Kidney glomerular epithelial cell (primary cell): ENCODE results near the gene PRDX5.
A peak's percentile ranks its signal among the peaks of the same experiment; 100 is the strongest.

Experiments
- DNase-seq: peaks from one replicate; lab custom pipeline; 2025; lab: John Stamatoyannopoulos, UW

Gene PRDX5

DNA sequence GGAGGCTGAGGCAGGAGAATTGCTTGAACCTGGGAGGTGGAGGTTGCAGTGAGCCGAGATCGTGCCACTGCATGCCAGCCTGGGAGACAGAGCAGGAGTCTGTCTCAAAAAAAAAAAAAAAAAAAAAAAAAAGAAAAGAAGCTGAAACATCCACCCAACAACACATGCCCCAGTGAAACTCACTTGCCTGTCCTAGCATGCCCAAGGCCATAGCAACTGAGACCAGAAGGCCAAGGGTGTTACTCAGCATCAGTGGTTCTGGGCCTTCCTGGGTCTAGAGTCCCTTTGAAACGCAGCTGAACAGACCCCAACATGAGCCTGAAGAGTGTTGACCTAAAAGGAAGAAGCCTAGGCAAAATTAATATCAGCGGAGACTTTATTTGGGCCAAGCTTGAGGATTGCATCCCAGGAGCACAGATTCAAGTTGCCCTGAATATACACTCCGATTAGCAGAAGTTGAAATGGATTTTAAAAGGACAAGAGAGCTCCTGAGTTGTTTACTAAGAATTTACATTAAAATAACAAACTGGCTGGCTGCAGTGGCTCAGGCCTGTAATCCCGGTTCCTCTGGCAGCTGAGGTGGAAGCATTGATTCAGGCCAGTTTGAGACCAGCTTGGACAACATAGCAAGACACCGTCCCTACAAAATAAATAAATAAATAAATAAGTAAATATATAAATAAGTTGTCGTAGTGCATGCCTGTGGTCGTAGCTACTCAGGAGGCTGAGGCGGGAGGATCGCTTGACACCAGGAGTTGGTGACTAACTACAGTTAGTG, 7.0 kb downstream of the PRDX5 start:
- no peak for DNase-seq

DNA sequence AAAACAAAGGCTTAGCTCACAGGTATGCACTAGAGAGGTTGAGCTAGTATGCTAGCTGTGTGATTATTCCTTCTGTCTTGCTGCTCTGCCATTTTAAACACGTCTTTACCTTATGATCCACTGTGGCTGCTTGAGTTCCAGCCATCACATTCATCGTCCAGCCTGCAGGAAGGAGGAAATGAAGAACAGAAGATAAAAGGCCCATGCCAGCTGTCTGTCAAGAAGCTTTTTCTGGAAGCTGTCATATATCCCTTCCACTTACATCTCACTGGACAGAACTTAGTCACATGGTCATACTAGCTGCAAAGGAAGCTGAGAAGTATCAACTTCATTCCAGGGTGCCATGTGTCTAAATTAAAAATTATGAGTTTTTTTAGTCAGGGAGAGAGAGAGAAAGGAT, 9.5 kb downstream of the PRDX5 start:
- no peak for DNase-seq

DNA sequence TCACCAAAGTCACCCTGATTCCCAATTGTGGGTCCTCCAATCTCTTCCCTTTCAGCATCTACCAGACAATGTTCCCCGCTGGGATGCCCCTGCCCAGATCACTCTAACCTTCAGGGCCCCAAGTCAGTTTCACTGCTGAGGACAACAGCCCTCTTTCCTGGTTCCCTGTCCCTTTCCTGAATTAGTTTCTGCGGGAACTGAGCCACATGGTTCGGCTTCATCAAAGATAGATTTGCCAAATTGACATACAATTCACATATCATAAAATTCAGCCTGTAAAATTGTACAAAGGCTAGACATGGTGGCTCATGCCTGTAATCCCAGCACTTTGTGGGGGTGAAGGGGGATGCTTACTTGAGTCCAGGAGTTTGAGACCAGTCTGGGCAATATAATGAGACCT, 10.1 kb downstream of the PRDX5 start:
- no peak for DNase-seq

DNA sequence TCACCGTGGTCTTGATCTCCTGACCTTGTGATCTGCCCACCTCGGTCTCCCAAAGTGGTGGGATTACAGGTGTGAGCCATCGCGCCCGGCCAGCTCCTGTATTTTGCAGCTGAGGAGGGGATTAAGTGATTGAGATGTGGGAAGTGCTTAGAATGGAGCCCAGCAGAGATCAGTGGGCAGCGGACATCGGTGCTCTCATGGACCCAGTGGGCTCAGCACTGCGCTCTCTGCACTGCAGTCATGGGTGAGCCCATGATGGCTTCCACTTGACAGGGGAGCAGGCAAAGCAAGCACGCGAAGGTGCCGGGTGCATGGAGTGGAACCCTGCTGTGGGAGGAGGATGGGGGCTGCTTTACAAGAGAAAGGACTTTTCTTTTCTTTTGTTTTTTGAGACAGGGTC, 13.0 kb downstream of the PRDX5 start:
- DNase-seq: no peak

DNA sequence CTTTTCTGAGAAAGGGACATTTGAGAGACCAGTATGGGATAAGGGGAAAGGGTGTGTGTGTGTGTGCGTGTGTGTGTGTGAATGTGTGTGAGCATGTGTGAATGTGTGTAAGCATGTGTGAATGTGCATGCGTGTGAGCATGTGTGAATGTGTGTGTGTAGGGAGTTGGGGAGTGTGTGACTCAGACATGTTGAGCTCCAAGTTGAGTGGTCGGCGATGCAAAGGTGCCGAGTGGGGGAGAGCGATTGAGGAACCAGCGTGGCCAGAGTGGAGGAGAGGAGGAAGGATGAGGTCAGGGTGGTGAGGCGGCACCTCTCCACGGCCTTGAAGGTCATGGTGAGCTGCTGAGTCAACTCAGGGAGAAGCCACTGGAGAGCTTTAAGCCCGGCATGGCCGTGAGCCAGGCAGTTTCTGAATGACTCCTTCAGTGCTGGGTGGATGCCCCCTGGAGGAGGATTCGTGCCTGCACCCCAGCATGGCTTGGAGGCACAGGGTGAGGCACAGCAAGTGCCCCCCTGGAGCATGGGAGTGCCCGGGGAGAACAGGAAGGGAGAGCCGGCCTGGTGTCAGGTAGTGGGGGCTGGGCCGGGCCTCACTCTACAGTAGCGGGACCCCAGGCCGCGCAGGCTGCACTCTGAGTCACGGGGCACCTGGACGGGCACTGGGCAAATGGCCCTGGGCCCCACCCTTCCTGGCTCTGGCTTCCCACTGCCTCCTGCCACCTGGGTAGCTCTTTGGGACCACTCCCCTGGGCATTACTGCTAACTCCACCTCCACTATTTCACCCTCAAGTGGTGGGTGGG, 13.8 kb downstream of the PRDX5 start:
- DNase-seq: peak; percentile 85

DNA sequence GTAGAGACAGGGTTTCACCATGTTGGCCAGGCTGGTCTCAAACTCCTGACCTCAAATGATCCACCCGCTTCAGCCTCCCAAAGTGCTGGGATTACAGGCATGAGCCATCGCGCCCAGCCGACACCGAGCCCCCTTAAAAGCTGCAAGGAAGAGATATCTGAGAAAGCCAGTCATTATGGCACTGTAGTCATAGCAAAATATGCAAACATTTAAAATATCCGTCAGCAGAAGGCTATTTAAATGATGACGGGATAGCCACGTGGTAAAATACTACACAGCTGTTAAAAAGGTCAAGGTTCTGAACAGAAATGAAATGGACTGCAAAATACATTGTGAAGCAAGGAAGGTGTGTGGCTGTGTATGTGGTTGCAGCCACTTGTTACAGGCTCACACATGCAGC, 15.6 kb downstream of the PRDX5 start:
- no peak for DNase-seq

DNA sequence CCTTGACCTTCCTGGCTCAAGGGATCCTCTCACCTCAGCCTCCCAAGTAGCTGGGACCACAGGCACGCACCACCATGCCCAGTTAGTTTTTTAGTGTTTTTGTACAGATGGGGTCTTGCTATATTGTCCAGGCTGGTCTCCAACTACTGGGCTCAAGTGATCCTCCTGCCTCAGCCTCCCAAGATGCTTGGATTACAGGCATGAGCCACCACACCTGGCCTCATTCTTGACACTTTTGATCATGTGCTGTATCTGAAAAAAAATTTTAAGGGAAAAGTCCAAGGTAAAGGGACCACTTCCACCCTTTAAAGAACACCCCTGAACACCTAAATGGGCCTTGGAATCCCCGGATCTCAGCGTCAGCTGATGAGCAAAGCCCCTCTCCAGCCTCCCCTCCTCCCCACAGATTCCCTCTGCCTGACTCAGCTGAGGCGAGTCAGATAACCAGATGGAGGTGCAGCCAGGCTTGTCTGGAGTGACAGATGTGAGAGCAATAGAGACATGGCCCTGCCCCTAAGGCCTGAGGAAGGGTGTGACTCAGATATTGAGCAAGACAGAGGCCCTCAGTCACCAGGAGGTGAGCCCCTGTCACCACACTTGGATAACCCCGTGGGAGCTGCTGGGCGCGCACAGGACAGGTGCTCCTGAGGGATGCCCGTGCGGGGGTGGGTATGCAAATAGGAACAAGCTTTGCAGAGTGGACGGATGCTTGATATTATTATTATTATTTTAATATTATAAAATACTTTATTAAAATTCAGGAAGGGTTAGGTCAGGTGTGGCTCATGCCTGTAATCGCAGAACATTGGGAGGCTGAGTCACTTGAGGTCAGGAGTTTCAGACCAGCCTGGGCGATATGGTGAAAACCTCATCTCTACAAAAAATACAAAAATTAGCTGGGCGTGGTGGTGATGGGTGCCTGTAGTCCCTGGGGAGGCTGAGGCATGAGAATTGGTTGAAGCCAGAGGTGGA, 17.1 kb downstream of the PRDX5 start:
- DNase-seq: peak; percentile 99

DNA sequence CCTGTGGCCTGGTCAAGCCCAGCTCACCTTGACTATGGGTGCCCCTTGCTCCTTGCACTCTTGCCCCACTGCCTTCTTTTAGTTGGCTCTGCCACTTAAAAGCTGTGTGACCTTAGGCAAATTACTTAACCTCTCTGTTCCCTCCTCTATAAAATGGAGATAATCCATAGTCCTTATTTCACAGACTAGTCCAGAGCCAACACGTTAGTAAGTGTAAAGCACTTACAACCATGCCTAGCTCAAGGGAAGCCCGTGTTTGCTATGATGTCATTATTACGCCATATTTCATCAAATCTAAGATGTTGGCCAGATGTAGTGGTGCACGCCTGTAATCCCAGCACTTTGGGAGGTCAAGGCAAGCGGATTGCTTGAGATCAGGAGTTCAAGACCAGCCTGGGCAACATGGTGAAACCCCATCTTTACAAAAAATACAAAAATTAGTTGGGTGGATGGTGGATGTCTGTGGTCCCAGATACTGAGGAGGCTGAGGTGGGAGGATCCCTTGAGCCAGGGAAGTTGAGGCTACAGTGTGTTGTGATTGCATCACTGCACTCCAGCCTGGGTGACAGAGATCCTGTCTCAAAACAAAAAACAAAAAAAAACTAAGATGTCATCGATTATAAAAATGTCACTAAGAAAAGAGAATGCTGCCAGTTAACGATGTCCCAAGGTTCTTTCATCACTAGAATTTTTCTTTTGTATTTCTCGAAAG, 19.8 kb downstream of the PRDX5 start:
- no peak for DNase-seq

DNA sequence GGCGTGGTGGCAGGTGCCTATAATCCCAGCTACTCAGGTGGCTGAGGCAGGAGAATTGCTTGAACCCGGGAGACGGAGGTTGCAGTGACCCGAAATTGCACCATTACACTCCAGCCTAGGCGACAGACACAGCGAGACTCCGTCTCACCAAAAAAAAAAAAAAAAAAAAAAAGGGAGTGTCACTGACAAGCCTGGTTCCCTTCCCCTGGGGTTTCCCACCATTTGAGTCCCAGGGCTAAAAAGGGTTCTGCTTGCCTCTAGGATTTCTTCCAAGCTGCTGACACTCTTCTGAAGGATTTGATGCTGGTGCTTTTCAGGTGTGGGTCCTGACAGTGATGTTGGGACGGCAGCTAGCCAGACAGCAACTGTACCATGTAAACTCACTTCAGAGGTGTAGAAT, 20.8 kb downstream of the PRDX5 start:
- DNase-seq: no peak

DNA sequence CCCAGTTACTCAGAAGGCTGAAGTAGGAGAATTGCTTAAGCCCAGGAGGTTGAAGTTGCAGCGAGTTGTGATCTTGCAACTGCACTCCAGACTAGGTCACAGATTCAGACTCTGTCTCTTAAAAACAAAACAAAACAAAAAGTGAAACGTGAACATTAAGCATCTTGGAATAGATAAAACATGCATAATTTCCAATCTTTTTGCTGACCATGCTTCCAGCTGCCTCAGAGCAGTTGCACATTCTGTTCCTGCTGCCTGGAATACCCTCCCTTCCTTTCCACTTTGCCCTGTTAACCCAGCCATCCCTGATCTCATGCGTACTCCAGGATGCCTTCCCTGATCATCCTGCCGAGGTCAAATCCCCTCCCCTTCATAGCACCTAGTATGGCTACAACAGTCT, 21.4 kb downstream of the PRDX5 start:
- no peak for DNase-seq

DNA sequence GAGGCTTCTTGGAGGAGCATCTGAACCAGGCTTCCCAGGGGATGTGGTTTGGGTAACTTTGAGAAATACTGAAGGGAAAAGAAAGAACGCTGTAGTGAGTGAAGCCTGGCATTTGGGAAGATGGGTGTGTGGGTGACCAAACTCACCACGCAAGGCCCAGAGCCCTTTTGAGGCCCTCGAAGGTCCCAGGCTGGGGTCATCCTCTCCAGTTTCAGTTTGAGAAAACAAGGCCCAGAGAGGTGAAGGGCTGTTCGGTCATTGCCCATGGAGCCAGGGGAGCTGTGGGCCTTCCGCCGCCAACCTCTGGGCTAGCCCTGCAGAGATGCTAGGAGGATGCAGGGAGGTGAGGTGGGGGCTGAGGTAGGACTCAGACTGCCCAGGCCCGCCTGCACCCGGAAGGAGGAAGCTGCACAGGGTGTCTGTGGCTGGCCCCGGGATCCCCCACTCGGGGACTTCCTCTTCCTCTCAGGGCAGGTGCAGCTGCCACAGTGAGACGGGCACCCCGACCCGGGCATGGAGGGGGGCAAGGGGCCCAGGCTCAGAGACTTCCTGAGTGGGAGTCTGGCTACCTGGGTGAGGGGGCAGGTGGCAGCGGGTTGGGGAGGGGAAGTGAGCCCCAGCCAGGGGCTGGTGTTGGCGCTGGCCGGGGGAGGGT, 22.0 kb downstream of the PRDX5 start, which contains the start of gene CCDC88B:
Gene CCDC88B, plus strand, starts transcription at position 451 of the 655 bp plus-strand sequence. Its CDS starts 63 bp downstream, at position 514.
- DNase-seq: no peak

DNA sequence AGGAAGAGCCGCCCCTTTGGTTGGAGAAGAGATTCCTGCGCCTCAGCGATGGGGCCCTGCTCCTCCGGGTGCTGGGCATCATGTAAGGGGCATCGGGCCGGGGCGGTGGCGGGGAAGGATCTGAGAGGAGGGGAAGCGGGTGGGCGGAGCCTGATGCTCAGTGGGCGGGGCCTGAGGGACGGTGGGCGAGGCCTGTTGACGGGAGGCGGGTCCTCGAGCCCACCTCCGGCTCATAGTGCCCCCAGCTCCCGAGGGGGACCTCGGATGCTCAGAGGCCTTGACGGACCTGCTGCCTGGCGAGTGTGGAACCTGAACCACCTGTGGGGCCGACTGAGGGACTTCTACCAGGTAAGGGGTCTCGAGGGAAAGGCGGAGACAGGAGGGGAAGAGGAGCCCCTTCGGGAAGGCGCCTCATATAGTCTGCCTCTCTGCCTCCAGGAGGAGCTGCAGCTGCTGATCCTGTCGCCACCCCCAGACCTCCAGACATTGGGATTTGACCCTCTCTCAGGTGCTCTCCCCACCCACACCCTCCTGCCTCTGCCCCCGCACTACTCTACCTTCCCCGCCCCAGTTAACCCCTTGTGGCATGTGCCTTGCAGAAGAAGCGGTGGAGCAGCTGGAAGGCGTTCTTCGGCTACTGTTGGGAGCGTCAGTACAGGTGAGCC, 22.9 kb downstream of the PRDX5 start:
- no peak for DNase-seq

DNA sequence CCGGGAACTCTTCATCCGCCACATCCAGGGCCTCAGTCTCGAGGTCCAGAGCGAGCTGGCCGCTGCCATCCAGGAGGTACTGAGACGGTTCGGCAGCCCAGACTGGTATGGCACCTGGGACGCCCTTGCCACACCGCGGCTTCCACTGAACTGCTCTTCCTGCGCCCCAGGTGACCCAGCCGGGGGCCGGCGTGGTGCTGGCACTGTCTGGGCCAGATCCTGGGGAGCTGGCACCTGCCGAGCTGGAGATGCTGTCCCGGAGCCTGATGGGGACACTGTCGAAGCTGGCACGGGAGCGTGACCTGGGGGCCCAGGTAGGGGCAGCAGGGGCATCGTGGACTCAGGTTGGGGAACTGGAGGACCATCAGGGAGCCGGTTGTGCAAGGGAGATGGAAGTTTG, 23.5 kb downstream of the PRDX5 start:
- no peak for DNase-seq

DNA sequence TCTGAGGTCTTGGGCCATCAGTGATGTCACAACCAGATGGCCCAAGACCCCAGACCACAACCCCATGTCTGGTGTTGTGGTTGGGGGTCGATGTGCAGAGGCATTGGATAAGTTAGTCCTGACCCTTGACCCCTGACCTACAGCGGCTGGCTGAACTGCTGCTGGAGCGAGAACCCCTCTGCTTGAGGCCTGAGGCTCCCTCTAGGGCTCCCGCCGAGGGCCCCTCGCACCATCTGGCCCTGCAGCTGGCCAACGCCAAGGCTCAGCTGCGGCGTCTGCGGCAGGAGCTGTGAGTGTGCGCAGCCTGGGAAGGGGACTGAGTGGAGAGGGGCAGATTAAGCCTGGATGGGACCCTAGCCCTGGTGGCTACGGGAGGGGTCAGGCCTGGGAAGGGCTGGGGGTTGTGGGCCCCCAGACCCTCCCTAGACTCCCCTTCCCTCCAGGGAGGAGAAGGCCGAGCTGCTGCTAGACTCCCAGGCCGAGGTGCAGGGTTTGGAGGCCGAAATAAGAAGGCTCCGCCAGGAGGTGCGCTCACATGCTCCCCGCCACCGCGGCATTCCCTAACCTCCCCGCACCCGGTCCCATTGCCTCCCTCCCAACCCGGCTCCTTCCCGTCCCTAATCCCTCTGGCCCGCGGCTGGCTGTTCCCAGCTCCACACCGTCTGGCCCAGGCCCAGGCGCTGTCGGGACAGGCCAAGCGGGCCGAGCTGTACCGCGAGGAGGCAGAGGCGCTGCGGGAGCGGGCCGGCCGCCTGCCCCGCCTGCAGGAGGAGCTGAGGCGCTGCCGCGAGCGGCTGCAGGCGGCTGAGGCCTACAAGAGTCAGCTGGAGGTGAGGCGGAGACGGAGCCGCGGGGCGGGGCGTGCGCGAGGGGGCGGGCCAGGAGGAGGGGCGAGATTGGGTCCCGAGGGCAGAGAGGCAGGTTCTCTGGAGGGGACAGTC, 24.2 kb downstream of the PRDX5 start:
- peak; percentile 62 for DNase-seq

DNA sequence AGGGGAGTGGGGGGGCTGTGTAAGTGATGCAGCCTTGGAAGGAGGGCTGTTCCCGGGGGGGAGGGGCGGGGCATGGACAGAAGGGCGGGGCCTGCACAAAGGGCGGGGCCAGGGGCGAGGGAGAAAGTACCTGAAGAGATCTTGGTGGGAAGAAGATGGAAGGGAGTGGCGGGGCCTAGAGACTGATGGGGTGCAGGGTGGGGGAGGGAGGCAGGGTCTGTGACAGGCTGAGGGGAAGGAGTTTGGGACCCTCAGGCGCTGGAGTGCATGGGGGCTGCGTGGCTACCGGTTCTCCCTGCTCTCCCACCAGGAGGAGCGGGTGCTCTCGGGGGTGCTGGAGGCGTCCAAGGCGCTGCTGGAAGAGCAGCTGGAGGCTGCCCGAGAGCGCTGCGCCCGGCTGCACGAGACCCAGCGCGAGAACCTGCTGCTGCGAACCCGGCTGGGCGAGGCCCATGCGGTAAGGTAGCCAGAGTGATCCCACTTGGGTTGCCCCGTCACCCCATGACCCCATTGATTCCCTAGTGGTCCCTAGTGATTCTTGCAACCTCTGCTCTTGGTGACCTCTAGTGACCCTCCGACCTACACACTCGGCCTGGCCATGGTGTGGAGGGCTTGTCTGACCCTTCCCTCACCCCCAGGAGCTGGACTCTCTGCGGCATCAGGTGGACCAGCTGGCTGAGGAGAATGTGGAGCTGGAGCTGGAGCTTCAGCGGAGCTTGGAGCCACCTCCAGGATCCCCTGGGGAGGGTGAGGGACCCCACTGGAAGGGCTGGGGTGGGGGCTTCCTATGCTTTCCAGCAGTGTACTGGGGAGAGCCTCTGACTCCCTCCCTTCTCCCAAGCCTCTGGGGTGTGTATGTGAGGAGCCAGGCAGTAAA, 25.2 kb downstream of the PRDX5 start:
- no peak for DNase-seq

DNA sequence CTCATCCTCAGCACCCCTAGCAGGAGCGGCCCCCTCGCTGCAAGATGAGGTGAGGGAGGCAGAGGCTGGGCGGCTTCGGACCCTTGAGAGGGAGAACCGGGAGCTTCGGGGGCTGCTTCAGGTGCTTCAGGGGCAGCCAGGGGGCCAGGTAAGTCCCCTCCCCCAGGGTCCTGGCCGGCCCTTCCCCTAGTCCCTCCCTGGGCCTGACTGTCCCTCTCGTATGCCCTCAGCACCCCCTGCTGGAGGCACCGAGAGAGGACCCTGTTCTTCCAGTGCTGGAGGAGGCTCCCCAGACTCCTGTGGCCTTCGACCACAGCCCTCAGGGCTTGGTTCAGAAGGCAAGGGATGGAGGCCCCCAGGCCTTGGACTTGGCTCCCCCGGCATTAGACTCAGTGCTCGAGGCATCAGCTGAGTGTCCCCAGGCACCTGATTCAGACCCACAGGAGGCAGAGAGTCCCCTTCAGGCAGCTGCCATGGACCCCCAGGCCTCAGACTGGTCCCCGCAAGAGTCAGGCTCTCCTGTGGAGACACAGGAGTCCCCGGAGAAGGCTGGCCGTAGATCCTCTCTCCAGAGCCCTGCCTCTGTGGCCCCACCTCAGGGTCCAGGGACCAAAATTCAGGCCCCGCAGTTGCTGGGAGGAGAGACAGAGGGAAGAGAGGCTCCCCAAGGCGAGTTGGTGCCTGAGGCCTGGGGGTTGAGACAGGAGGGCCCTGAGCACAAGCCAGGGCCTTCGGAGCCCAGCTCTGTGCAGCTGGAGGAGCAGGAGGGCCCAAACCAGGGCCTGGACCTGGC, 26.0 kb downstream of the PRDX5 start:
- DNase-seq: no peak

DNA sequence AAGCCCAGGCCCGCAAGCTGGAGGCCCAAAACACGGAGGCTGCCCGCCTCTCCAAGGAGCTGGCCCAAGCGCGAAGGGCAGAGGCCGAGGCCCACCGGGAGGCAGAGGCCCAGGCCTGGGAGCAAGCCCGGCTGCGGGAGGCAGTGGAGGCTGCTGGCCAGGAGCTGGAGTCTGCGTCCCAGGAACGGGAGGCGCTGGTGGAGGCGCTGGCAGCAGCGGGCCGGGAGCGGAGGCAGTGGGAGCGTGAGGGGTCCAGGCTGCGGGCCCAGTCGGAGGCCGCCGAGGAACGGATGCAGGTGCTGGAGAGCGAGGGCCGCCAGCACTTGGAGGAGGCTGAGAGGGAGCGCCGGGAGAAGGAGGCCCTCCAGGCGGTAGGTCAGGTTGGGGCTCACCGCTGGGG, 26.9 kb downstream of the PRDX5 start:
- DNase-seq: no peak
